Astrocyte of the spinal cord (primary cell): Measurements from ENCODE around the gene HPS4.

Experiments
- DNase-seq: peaks from one replicate; pipeline ENCODE4 v3.0.0; 2011; ENCODE audit warnings: low read depth, low spot score
- H3K4me3 ChIP-seq: 2 replicates; pipeline ENCODE4 v1.5.1; 2011; ENCODE audit warnings: low read depth, mild to moderate bottlenecking, low read length, moderate library complexity
- in situ Hi-C: cut with HindIII; loops from 2 replicates; pipeline ENCODE4 v1.10.0; 2017; ENCODE audit warnings: low sequenced_read_pairs
- TF ChIP-seq, protein P1 (sequence below): IDR thresholded peaks from 2 replicates; pipeline ENCODE4 v1.5.1; 2012; ENCODE audit warnings: low read depth, mild to moderate bottlenecking, low read length, inconsistent platforms

Gene HPS4

DNA sequence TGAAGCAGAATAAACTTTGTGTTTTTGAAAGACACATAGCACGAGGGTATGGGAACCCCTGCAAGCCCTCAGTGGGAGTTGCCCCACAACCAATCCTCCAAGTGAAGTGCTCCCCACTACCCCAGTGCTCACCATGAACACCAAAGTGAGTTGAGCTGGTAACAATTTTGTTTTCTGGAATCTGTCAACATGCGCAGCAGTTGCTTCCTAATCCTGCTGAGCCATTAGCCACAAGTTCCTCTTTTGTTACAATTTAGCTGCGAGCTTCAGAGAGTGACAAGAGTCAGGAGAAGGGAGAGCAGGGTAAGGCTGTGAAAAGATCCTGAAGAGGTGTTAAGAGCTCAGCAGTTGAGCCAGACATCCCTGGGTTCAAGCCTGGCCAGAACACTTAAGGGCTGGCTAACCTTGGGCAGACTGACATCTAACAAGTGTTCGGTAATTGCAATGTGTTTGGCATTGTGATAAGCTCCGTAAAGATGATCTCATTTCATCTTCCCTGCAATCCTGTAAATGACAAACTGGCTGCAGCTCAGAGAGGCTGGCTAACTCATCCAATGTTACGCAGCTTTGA, 78.6 kb downstream of the HPS4 start:
- in situ Hi-C loops, result no loop called here
- DNase-seq, result no peak
- TF ChIP-seq, protein P1, sequence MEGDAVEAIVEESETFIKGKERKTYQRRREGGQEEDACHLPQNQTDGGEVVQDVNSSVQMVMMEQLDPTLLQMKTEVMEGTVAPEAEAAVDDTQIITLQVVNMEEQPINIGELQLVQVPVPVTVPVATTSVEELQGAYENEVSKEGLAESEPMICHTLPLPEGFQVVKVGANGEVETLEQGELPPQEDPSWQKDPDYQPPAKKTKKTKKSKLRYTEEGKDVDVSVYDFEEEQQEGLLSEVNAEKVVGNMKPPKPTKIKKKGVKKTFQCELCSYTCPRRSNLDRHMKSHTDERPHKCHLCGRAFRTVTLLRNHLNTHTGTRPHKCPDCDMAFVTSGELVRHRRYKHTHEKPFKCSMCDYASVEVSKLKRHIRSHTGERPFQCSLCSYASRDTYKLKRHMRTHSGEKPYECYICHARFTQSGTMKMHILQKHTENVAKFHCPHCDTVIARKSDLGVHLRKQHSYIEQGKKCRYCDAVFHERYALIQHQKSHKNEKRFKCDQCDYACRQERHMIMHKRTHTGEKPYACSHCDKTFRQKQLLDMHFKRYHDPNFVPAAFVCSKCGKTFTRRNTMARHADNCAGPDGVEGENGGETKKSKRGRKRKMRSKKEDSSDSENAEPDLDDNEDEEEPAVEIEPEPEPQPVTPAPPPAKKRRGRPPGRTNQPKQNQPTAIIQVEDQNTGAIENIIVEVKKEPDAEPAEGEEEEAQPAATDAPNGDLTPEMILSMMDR, result no peak
- H3K4me3 ChIP-seq, result no peak overlapping the region

DNA sequence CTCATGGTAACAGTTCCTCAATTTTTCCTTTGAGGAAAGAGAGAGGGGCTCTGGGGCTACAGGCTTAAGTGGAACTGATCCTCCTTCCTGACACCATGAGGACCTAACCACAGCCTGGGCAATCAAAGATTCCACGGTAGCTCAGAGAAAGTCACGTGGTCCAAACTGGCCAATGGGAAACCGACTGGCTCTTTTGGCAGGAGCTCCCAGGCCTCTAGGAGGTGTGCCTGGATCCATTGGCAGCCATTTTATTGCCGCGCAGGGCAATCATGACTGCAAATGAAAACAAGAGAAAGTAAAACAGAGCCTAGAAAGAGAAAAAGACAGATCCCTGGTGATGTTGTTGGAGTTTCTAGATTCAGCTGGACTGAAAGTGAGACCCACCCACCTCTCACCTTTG, 81.9 kb downstream of the HPS4 start:
- in situ Hi-C loops, result no loop called here
- no peak for DNase-seq
- no peak overlapping the region for H3K4me3 ChIP-seq
- TF ChIP-seq, protein P1, result no peak
